AG04450 (cell line): ENCODE measurements around the gene LRP1. TPM values are rescaled to one million over a fixed set of nuclear protein-coding genes. Genes with fewer than 3 reads are reported as not detected.

ENCODE experiments used
- CTCF ChIA-PET: fragments of 300-600, 350-600 bp; formaldehyde crosslinking; extraction: SDS; loops from one replicate; lab custom pipeline; 2022; ENCODE audit warnings: antibody characterized with exemption, inconsistent platforms; lab: Charles Lee
- POLR2A ChIA-PET: fragments of 350-600 bp; formaldehyde crosslinking; extraction: SDS; loops from one replicate; lab custom pipeline; 2021; ENCODE audit warnings: antibody characterized with exemption, inconsistent platforms; lab: Yijun Ruan, JAX
- DNase-seq: peaks from one replicate; pipeline ENCODE4 v3.0.0-alpha.2; 2011; ENCODE audit warnings: low read depth, low spot score
- H3K27ac ChIP-seq: one replicate; pipeline ENCODE4 v1.5.1; 2012; ENCODE audit warnings: low read depth, low read length, control low read depth
- H3K27me3 ChIP-seq: one replicate; pipeline ENCODE4 v1.6.0; 2012; ENCODE audit warnings: low read length; ENCODE audit not compliant: control insufficient read depth, insufficient read depth
- H3K4me3 ChIP-seq: 2 replicates; pipeline ENCODE4 v1.5.1; 2011; ENCODE audit warnings: mild to moderate bottlenecking, low read depth, low read length, control low read depth
- H3K9me3 ChIP-seq: 2 replicates; pipeline ENCODE4 v1.5.1; 2012; ENCODE audit warnings: low read length; ENCODE audit not compliant: control insufficient read depth, insufficient read depth
- CTCF ChIP-seq: IDR thresholded peaks from 2 replicates; pipeline ENCODE4 v1.5.1; 2011; ENCODE audit warnings: low read depth, low read length, control low read depth, inconsistent platforms
- polyA plus RNA-seq: library from polyadenylated mRNA; depleted of rRNA; stranded (reverse); fragments of >200 nt; gene quantifications from 2 replicates; pipeline ENCODE4 v1.2.3, GENCODE V29; 2011

LRP1 gene
- polyA plus RNA-seq, 1 experiment = 49.9 TPM

GRCh38 chr12:57239587-57240065 lies 111.3 kb downstream of the LRP1 start:
- no peak for DNase-seq
- TF ChIP-seq CTCF = no peak
- CTCF ChIA-PET = interaction anchor here (0.7 to 10.5 kb wide), 10 partner anchors 9 to 213 kb away, joined by 3 to 161 read pairs (median 6); partner anchors contain the start of genes NXPH4, SHMT2 and STAC3

GRCh38 chr12:57240066-57240921 lies 112.0 kb downstream of the LRP1 start:
- CTCF ChIA-PET = interaction anchor here (1.1 to 10.5 kb wide), 9 partner anchors 7 to 218 kb away, joined by 3 to 161 read pairs (median 7); partner anchors contain the start of genes NXPH4, SHMT2 and STAC3
- H3K27ac ChIP-seq = peak overlapping the region; percentile 89
- no peak for DNase-seq

More at GRCh38 chr12:57239587-57240065, 111.3 kb downstream of the LRP1 start:
- Histone ChIP-seq H3K27ac (peak overlapping the region; percentile 89), H3K27me3 (peaks cover 20% of the 10 kb centered on the region), H3K4me3 (peak overlapping the region; percentile 68), H3K9me3 (peaks cover 3% of the 10 kb centered on the region; the same call in 1 of the 2 replicates)
- POLR2A ChIA-PET = interaction anchor here (0.6 to 4.5 kb wide), 3 partner anchors 10 to 223 kb away, joined by 3 to 58 read pairs (median 4); partner anchors contain the start of gene SHMT2

GRCh38 chr12:57240926-57241401 lies 112.7 kb downstream of the LRP1 start:
- peak; percentile 2; the same call in 1 of the 2 replicates for TF ChIP-seq CTCF
- CTCF ChIA-PET = interaction anchor here (0.6 to 10.5 kb wide), 9 partner anchors 8 to 218 kb away, joined by 3 to 161 read pairs (median 5); partner anchors contain the start of genes NEMP1, NXPH4, SHMT2 and STAC3

More at GRCh38 chr12:57240066-57240921, 112.0 kb downstream of the LRP1 start:
- peaks cover 3% of the 10 kb centered on the region; the same call in 1 of the 2 replicates for H3K9me3 ChIP-seq
- 0 out of 2 replicates have a peak, but pooled peaks have one; percentile 1 for TF ChIP-seq CTCF
- peak overlapping the region; percentile 68 for H3K4me3 ChIP-seq
- POLR2A ChIA-PET = interaction anchor here (0.6 to 4.5 kb wide), 4 partner anchors 10 to 223 kb away, joined by 3 to 58 read pairs (median 4); partner anchors contain the start of gene SHMT2
- peaks cover 20% of the 10 kb centered on the region for H3K27me3 ChIP-seq

GRCh38 chr12:57241402-57242310 lies 113.4 kb downstream of the LRP1 start:
- peaks cover 20% of the 10 kb centered on the region for H3K27me3 ChIP-seq
- no peak for DNase-seq
- ChIA-PET POLR2A (interaction anchor here (0.6 to 4.5 kb wide), 2 partner anchors 12 to 244 kb away, joined by 4 to 58 read pairs; partner anchors contain the start of gene SHMT2), CTCF (interaction anchor here (0.6 to 10.5 kb wide), 20 partner anchors 9 to 217 kb away, joined by 3 to 161 read pairs (median 5); partner anchors contain the start of genes INHBE, NEMP1, NXPH4 and SHMT2)
- H3K9me3 ChIP-seq = peaks cover 3% of the 10 kb centered on the region; the same call in 1 of the 2 replicates
- peak overlapping the region; percentile 68 for H3K4me3 ChIP-seq
- no peak overlapping the region for H3K27ac ChIP-seq
- no peak for TF ChIP-seq CTCF

More at GRCh38 chr12:57240926-57241401, 112.7 kb downstream of the LRP1 start:
- Histone ChIP-seq H3K27me3 (peaks cover 20% of the 10 kb centered on the region), H3K9me3 (peaks cover 3% of the 10 kb centered on the region; the same call in 1 of the 2 replicates), H3K4me3 (peak overlapping the region; percentile 68), H3K27ac (no peak overlapping the region)
- POLR2A ChIA-PET = interaction anchor here (4.5 kb wide), 1 partner anchor 11 kb away, joined by 58 read pairs; the partner anchor contains the start of gene SHMT2
- no peak for DNase-seq
